RCC 7860 (cell line): ENCODE measurements around the gene ITPR1.

ENCODE experiments used
- DNase-seq: peaks from one replicate; pipeline ENCODE4 v3.0.0-alpha.2; 2015; ENCODE audit warnings: low spot score
- FAIRE-seq: peaks from 2 replicates; lab custom pipeline; 2012; peaks lifted over from hg19 to GRCh38; lab: Jason Lieb, UNC

ITPR1 gene

DNA sequence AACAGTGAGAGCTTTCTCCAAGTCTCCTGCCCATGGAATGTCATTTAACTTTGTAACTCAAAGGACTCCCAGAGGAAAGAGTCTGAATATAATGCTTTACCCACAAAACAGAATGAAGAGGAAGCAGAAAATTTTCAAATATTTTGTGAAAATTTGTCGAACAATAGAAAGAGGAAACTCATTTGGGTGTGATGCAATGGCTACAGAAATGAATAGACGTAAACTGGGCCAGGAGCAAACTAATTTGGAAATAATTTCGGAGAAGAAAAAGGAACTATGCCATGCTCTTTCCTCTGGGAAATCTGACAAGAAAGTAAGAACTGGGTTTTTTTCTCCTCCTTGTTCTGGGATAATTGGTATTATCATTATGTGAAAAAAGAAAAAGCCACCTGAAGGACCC lies 14.9 kb upstream of the ITPR1 start:
- no peak for DNase-seq
- FAIRE-seq = no peak

DNA sequence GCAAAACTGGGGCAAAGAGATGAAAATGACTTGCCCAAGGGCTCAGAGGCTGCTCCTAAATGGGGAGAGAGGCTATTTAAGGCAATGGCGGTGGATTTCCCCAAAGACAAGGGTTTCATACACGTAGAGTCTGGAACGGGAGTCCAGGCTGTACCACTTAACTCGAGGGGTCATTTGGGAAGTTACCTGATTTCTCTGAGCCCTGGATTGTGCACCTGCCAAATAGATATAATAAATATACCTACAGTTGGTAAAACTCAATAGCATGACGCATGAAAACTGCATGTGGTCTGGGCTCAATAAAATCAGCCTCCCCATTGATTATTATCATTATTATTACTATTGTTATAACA lies 1.3 kb upstream of the ITPR1 start:
- no peak for FAIRE-seq
- no peak for DNase-seq

DNA sequence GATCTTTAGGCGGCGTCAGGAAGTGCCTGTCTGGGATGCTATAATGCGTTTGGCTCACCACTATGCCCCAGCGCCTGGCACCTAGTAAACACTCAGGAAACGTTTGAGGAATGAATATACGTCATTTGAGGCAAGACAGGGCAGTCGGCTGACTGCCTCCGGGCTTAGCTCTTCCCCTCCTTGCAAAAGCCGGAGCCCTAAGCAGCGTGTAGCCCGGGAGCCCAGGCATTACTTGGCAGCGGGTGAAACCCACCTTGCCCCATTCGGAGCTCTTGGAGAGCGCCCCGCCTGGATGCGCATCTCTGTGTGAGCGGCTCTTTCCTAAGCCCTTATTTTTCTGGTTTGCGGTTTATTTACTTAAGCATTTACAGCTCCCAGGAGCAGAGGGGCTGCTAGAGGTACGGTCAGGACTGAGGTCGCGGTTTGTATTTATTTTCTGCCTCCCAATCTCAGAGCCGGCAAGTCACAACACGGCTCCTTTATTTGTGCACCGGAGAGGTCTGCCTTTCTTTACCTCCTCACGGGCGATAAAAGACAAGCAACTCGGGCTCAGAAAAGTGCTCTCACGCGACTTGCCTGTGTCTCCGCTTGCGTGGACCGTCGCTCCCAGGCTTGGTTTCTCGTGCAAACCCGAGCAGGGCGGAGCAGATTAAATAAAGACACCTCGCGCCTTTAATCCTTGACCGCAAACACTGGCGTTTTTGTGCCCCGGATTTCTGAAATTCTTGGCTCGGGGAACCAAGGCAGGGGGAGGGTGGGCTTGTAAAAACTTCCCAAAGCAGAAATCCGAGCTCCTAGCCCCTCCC lies 737 bp upstream of the ITPR1 start:
- DNase-seq = peak; percentile 28
- FAIRE-seq = no peak

DNA sequence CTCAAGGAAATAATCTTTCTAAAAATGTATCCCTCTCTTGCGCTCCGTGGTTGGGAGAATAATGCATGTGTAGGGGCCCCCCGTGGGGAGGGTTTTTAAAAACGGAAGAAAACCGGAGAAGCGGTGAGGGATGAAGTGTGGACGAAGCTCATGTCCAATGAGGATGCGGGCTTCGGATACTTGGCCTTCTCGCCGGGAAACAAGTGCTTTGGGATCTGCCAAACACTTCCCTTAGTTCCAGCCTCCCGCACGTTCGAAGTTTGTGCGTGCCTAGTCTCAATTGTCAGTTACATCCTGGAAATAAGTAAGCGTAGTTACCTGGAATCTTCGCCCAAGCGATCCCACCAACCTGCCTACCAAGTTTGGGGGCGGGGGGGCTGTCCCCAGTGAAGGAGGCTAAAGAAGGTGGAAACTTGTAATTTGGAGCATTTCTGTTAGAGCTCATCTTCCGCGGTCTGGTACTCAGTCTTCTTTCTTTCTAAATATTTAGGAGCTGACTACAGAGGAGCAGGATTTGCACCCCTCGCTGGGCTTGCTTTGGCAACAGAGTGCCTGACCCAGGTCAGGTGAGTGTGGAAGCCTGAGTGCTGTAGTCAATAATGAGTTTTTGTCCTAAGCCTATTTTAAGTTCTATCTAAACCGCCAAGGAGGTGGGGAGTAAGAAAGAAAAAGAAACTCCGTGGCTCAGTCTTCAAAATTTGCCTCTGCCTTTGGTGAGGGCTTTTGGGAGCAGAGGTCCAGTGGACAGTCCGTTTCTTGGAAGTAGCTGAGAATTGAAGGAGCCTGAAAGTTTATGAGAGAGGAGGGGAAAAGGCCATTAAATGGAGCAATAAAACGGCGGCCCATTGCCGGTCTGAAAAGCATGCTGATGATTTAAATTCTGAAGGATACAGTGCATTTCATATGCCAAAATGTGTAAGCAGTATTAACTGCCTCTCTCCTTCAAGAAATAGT lies 1.1 kb downstream of the ITPR1 start:
- no peak for DNase-seq
- no peak for FAIRE-seq

DNA sequence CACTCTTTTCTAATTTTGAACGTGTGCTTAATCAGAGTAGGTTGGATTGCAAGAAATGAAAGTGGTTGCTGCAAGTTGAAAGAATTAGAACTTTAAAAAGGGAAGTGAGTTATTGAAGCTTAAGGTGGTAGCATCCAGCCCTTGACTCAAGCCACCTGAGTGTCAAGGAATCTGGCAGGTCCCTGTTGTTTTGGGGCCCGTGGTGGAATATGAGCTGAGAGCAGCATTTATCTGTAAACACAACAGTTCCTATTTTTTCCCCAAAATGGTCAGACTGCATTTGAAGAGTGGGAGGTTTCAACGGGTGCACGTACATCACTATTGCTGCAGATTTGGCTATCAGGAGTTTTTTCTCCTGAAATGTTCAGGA lies 1.7 kb downstream of the ITPR1 start:
- DNase-seq (no peak), FAIRE-seq (no peak)

DNA sequence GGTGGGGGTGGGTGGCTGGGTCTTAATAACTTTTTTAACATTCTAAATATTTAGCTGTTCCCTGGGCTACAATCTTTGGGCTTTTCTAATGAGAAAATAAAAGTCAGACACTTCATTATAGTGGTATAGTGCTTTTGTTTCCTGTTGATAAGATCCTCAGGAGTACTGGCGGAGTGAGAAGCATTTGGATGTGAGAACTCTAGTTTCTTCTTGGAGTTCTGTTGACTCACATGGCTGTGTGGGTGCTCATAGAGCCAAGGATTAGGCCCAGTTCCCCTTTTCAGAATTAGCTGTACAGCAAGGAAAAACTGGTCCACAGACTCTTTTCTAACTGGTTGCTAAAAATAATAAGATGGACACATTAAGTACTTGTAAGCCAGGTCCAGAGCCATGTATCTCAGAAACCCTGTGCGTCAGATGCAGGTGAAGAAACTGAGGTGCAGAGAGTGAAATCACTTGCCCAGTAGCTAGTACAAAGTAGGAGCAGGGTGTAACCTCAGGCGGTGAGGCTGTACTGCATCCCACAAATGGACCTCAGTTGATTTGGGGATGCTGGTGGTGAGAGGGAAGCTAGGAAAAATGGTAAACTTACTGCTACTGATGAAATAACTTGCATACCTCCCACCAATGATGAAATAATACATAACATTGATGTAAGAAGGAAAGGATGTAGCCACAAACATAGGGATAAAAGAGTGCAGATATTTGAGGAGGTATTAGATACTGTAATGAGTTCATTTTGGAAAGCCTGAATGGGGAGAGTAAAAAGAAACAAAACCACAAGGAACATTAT lies 2.3 kb downstream of the ITPR1 start:
- DNase-seq (no peak), FAIRE-seq (no peak)

DNA sequence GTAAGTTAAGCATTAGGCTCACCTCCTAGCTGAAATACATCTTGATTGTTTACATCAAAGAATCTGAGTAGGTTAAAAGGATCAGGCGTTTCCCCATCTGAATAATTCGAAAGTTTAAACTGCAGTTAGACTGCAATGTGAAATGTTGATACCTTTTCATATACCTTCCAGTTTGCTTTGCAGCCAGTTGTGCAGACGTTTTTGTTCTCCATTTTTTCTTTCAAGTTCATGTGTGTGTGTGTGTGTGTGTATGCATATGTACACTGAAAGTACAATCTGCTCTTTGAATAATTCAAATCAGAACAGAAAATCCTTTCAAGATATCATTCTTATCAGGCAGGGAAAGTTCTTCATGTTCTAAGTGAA lies 2.9 kb downstream of the ITPR1 start:
- FAIRE-seq (no peak), DNase-seq (no peak)

DNA sequence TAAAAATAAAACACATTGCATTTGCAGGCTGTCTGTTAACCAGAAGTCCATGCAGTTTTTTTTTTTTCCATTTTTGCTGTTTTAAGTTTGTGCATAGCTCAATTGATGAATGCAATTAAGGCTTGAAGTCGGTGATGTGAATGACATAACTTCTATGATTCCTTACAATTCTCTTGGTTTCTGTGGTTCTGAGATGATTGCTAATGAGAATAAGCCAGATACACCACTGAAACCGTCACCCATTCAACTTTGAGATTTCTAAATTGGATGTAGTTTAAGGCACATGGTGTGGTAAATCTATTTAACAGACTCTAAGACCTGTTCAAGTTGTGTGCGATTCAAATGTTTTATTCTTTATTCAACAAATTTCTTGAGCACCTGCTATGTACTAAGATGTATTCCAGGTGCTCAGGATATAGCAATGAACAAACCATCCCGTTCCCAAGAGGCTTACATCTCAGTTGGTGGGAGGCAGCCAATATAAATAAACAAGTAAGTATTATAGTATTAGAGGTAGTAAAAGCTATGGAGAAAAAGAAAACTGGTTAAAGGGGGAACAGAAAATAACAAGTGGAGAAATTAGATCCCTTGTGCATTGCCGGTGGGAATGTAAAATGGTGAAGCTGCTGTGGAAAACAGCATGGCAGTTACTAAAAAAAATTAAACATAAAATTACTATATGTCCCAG lies 4.0 kb downstream of the ITPR1 start:
- FAIRE-seq (no peak), DNase-seq (no peak)

DNA sequence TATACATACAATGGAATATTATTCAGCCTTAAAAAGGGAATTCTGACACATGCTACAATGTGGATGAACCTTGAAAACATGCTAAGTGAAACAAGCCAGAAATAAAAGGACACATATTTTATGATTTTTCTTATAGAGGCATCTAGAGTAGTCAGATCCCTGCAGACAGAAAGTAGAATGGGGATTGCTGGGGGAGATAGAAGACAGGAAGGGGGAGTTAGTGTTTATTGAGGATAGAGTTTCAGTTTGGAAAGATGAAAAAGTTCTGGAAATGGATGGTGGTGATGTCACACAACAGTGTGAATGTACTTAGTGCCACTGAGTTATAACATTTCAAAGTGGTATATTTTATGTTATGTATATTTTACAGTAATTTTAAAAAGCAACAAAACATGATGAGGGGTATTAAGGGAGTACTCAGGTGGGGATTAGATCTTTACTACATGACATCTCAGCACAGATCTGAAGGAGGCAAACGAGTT lies 4.7 kb downstream of the ITPR1 start:
- no peak for FAIRE-seq

DNA sequence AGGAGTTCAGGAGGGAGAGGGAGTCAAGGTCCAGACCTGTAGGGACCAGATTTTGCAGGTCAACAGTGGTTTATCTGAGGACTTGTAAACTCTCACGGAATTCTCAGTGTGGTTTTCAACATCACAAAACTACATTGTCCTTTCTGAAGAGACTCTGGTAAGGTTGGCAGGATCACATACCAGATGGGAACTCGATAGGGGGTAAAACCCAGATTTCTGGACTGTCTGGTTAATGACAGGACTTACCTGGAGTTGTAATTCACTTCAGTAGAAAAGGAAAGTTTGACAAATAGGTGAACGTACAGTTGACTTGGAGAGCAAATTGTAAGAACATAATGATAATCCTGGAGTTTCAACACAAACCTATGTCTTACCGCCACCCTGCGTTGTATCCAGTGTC lies 5.3 kb downstream of the ITPR1 start:
- FAIRE-seq (no peak), DNase-seq (no peak)

More for the DNA sequence above, 4.7 kb downstream of the ITPR1 start:
- no peak for DNase-seq

DNA sequence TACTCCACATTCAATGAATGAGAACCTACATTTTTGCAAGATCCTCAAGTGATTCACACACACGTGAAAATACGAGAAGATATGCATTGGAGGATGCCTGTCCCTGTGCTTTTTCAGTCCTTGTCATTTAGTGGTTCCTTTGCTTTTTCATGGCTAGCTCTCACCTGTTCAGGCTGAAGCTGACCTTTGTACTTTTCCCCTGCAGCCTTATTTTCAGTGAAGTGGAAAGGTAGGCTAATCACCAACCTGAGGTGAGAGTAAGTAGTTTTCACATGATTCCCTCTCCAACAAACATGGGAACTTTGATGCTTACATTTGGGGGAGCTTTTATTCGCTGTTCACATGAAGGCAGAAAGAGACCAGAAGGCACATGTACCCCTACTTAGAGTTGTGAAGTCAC lies 8.3 kb downstream of the ITPR1 start:
- DNase-seq (no peak), FAIRE-seq (no peak)

DNA sequence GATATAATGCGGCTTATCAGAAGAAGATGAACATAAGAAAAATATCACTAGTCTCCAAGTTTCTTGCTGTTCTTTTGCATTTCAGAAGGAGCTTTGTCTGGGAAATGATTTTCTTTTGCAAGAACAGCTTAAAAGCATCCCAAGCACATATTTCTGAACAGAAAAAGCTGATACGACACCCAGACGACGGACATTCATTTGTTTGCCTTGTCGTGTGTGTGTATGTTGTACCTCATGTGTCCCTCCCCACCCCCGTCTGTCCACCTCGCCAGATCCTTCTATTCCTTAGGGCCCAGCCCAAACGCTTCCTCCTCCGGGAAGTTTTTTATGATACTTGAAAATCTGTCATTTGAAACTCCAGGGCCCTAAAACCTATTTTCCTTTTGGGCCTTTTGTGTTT lies 8.8 kb downstream of the ITPR1 start:
- FAIRE-seq = no peak
- DNase-seq = no peak

DNA sequence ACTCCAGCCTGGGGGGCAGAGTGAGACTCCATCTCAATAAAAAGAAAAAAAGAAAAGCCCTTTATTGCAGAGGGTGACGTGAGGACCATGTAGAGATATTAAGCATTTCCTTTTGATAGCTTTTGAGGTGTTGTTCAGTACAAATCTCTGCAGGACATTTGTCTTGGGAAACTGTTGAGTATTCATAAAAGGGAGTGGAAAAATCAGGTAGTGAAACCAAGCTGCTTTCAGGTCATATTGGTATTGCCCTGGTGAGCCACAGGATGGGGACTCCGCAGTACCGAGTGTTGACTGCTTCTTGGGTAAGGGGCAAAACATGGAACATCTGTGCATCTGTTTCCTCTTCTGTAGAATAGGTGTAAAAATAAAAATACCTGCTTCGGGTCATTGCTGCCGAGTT lies 9.9 kb downstream of the ITPR1 start:
- no peak for FAIRE-seq

DNA sequence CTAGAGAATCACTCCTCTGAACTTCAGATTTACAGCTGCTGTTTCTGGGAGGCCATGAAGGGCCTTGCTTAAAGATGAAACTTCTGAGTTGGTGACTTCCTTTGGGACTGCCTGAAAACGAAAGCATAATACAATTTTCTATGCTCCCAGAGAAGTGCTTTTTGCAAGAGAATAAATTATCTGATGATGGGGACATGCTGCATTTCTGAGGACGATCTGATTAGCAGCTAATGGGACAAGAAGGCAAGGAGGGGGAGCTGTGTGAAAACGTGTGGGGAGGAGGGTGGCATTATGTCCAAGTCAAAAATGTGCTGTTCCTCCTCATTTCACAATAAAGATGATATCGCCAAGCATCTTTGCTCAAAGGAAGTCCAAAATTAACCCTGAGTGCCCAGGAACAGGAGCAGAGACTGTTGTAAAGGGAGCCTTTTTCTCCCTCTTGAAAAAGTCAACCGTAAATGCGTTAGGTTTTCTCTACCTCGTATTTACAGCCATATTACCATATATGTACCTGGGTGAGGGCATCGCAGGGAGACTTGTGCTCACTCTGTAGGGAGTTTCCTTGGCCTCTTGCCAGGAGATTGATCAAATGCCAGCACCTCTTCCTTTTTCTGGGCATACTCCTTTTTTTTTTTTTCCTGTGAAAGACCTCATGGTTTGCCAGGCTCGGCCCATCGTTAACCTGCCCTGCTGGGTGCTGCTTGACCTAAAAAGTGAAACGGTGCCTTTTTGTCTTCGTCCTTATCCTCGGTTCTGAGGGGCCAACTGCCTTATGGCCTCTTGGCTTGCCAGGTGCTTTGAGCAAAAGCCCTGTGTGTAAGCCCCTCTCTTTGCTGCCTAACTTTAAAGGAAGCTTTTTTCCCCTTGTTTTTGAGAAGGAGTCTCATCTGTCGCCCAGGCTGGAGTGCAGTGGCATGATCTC lies 11.5 kb downstream of the ITPR1 start:
- DNase-seq = no peak
- no peak for FAIRE-seq

More for the DNA sequence above, 9.9 kb downstream of the ITPR1 start:
- no peak for DNase-seq

DNA sequence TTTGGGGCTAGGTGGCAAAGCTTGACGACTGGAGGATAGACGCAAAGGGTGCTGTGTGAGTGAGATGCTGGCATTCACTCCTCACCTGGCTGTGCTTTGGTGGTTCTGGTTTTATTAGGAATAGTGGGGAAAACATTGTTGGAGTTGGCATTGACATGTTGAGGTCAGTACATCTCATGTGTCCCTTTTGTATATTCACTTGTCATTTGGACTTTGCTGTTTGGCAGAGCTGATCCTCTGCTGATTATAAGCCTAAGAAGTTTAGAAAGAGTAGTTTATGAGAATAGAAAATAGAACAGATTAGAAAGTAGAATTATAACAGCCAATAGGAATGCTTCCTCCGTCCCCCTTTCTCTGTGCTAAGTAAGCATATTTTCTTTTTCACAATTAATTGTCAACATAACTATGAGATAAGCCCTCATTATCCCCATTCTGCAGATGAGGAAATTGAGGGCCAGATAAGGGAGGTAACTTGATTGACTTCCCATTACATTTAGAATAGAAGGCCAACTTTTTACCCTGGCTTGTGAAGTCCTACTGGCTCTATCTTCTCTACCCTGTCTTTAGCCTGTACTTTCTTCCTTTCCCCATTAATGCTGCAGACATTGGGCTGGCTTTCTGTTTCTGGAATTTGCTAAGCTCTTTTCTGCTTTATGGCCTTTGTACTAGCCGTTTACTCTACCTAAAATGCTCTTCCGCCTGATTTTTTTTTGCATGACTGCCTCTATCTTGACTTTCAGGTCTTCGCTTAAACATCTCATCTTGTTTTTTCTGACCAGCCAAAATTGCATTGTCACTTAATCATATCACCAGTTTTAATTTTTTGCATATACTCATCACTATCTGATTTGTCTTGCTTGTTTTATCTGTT lies 12.8 kb downstream of the ITPR1 start:
- no peak for FAIRE-seq
- no peak for DNase-seq

DNA sequence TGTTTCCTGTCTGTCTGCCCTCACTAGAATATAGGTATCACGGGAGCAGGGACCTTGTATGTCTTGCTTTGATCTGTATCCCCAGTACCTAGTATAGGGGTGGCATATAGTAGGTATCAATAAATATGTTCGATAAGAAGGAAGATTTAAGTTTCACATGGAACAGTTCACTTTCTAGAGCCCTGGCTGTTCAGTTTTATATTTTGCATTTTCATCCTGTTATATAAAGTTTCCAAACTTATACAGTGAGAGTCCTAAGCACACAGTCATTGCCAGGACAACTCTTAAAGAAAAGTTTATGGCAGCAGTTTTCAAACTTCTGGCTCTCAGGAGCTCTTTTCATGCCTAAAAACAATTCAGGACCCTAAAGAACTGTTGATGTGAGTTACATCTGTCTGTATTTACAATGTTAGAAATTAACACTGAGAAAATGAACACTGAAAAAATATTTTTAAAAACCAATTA lies 13.4 kb downstream of the ITPR1 start:
- DNase-seq (no peak), FAIRE-seq (no peak)

DNA sequence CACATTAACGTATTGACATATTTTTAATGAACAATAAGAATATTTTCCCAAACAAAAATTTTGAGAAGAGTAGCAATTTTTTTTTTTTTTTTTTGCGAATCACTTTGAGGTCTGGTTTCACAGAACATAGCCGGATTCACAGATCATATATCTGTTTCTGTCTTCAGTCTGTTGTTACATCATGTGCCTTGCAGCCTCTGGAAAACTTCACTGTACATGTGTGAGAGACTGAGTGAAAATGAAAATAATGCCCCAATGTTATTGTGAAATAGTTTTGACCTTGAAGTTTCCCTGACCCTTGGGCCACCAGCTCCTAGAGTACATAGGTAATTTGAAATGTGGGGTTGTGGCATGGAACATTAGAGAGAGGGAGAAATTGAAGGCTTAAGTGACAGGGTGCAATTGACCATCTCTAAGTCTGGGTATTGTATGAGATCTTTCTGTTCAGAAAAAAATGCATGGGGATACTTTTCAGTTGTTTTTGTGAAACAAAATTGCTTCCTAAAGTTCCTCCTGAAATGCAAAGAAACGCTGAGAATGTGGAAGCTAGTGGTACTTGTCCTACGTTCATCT lies 14.0 kb downstream of the ITPR1 start:
- FAIRE-seq (no peak), DNase-seq (no peak)
